ENCODE data around the gene RAE1. TPM values are rescaled to one million over a fixed set of nuclear protein-coding genes. Genes with fewer than 3 reads are reported as not detected.

Gene RAE1
- total and polyA plus RNA-seq, 2 of the 4 experiments (the other 2 are of a cell fraction), result 32.8 to 80.5 TPM

- ATAC-seq (ENCODE audit: low read depth), result no peak
- Histone ChIP-seq H3K4ac (ENCODE audit: low read depth, low read length) (no peak within 1 kb of the TSS), H2BK5ac (ENCODE audit: low read depth, low read length, poor library complexity, severe bottlenecking) (no peak within 1 kb of the TSS), H3K9ac (ENCODE audit: low read depth, low read length) (no peak within 1 kb of the TSS), H3K79me1 (ENCODE audit: low read depth in 1 of 2, low read length in 2 of 2) (no peaks in the 10 kb centered on the region), H3K9me3 (ENCODE audit: control insufficient read depth, insufficient read depth, low read length) (no peaks in the 10 kb centered on the region), H4K8ac (ENCODE audit: low read depth in 2 of 2, low read length in 2 of 2) (no peak within 1 kb of the TSS), H3K27me3 (ENCODE audit: control insufficient read depth, insufficient read depth, low read length) (peaks cover 7% of the 10 kb centered on the region; the same call in 1 of the 2 replicates), H2BK20ac (ENCODE audit: low read depth, low read length) (no peak within 1 kb of the TSS), H4K91ac (ENCODE audit: insufficient read depth, low read depth, low read length) (no peak within 1 kb of the TSS), H2AK5ac (ENCODE audit: low read depth, low read length) (no peak within 1 kb of the TSS), H2AFZ (replicated peaks; ENCODE audit: low read length, poor library complexity) (no peak within 1 kb of the TSS), H2BK120ac (ENCODE audit: low read depth, low read length) (no peak within 1 kb of the TSS), H4K20me1 (ENCODE audit: insufficient read depth, low read length) (no peaks in the 10 kb centered on the region), H3K27ac (ENCODE audit: insufficient read depth, low read length) (no peak within 1 kb of the TSS), H3K23ac (ENCODE audit: low read depth, low read length) (no peak within 1 kb of the TSS), H3K4me2 (ENCODE audit: low read depth, low read length) (no peak within 1 kb of the TSS), H3K14ac (replicated peaks; ENCODE audit: low read depth, low read length) (no peak within 1 kb of the TSS), H2BK15ac (ENCODE audit: low read depth, low read length) (no peak within 1 kb of the TSS), H3K4me1 (ENCODE audit: control insufficient read depth, insufficient read depth, low read length) (no peaks in the 10 kb centered on the region), H3K4me3 (ENCODE audit: insufficient read depth, low read depth, low read length) (no peak within 1 kb of the TSS), H3K56ac (ENCODE audit: extremely low read depth, insufficient read depth, low read length) (no peak within 1 kb of the TSS), H3K18ac (ENCODE audit: low read depth, low read length) (no peak within 1 kb of the TSS), H3K9me1 (ENCODE audit: insufficient read depth, low read length) (no peaks in the 10 kb centered on the region), H2AK9ac (replicated peaks; ENCODE audit: low read depth, low read length, poor library complexity) (no peak within 1 kb of the TSS), H4K5ac (ENCODE audit: low read depth, low read length) (no peak within 1 kb of the TSS), H3K36me3 (ENCODE audit: control insufficient read depth, insufficient read depth, low read length) (no peaks in the 10 kb centered on the region)
- 84% methylated on average over 9 of the region's 40 CpGs; no CpG with 5 or more reads in 1 of the 2 experiments for WGBS, 2 experiments (ENCODE audit: extremely low coverage in 2 of 2, insufficient read length in 1 of 2)
- ChIA-PET CTCF (no interaction called here), POLR2A (ENCODE audit: unreplicated experiment) (no interaction called here)
- intact Hi-C loops (cut with micrococcal nuclease), result no loop called here
- DNase-seq, result no peak
- TF ChIP-seq BHLHE40 (IDR thresholded peaks at IDR 0.05; ENCODE audit: low read depth, low read length) (no peak), SMC3 (IDR thresholded peaks at IDR 0.05; ENCODE audit: low read depth, low read length) (no peak), MAZ (IDR thresholded peaks at IDR 0.05; ENCODE audit: borderline replicate concordance, low read depth, low read length) (no peak), RAD21 (IDR thresholded peaks at IDR 0.05; ENCODE audit: low read length) (no peak), FOS (IDR thresholded peaks at IDR 0.05; ENCODE audit: low read depth, low read length) (no peak), POLR2A (IDR thresholded peaks at IDR 0.05; ENCODE audit: low read depth, low read length) (no peak), USF2 (IDR thresholded peaks at IDR 0.05; ENCODE audit: low read depth, low read length) (no peak), NFE2L2 (IDR thresholded peaks at IDR 0.05; ENCODE audit: low read depth, low read length) (no peak), CTCF (conservative IDR thresholded peaks at IDR 0.05; ENCODE audit: low read depth, low read length) (no peak), MAFK (IDR thresholded peaks at IDR 0.05; ENCODE audit: low read depth, low read length) (no peak), RCOR1 (IDR thresholded peaks at IDR 0.05; ENCODE audit: insufficient replicate concordance, low read length) (no peak), MXI1 (IDR thresholded peaks at IDR 0.05; ENCODE audit: borderline replicate concordance, low read depth, low read length) (no peak), ELK1 (IDR thresholded peaks at IDR 0.05; ENCODE audit: borderline replicate concordance, low read depth, low read length) (no peak), CEBPB (IDR thresholded peaks at IDR 0.05; ENCODE audit: low read depth, low read length) (no peak), CHD1 (IDR thresholded peaks at IDR 0.05; ENCODE audit: low read depth, low read length) (no peak)
- BruUV-seq (replicated peaks), result no TSS peak
- dilution Hi-C loops (cut with HindIII; ENCODE audit: low sequenced_read_pairs, unreplicated experiment), result no loop called here
- in situ Hi-C loops (cut with MboI; ENCODE audit: low sequenced_read_pairs), result no loop called here
Measured at GRCh38 chr20:57329608-57330221, 21.3 kb upstream of the RAE1 start, which contains the start of gene SPO11. Gene SPO11, plus strand, starts transcription at chr20:57329803. Its CDS starts 65 bp downstream, at chr20:57329868.

All from IMR-90 (cell line).